Lower leg skin (tissue), 4 donors: Measurements from ENCODE around the gene KRT6B. TPM values are rescaled to one million over a fixed set of nuclear protein-coding genes. Genes with fewer than 3 reads are reported as not detected.

Experiments used
- DNase-seq, 2 donors: peaks; one replicate each; pipeline ENCODE4 v3.0.0-alpha.2; 2019; ENCODE audit warnings: low spot score in 2 of 2
- H3K4me3 ChIP-seq: fragments of 200-600 bp; sonication (generic); 2 replicates; pipeline ENCODE4 v1.5.1; 2017; ENCODE audit warnings: mild to moderate bottlenecking, low read depth; ENCODE audit not compliant: poor library complexity, severe bottlenecking
- CTCF ChIP-seq, 3 donors: fragments of 450-650 bp; IDR thresholded peaks; one replicate each; pipeline ENCODE4 v1.5.1; 2016; ENCODE audit warnings: antibody characterized with exemption in 3 of 3, mild to moderate bottlenecking in 3 of 3, moderate library complexity in 2 of 3
- POLR2A ChIP-seq, 2 donors: fragments of 450-650 bp; IDR thresholded peaks; one replicate each; pipeline ENCODE4 v1.6.1; 2016 to 2017; ENCODE audit warnings: antibody characterized with exemption in 2 of 2, mild to moderate bottlenecking in 1 of 2, moderate library complexity in 1 of 2
- WGBS, 2 donors: methylation state at CpG; one replicate each; pipeline ENCODE4 v1.1.5; 2018; 5-methylcytosine and 5-hydroxymethylcytosine counted together
- intact Hi-C: fragments of 100-400 bp; cut with DNase I; formaldehyde crosslinking; loops from one replicate; pipeline ENCODE4 v1.15.0; 2023; ENCODE audit warnings: low total_unique reads
- total RNA-seq, 4 donors: library from RNA; depleted of rRNA; stranded (reverse); fragments of >200 nt; gene quantifications; one replicate each; pipeline ENCODE4 v1.1.0, GENCODE V29; 2016

KRT6B gene
- total RNA-seq, 4 donors from 2014 or later: 49.8 to 441 (median 157) TPM

- TF ChIP-seq POLR2A (IDR thresholded peaks at IDR 0.05) (no peak), CTCF (IDR thresholded peaks at IDR 0.05) (no peak)
- DNase-seq: no peak
- intact Hi-C loops: no loop called here
- H3K4me3 ChIP-seq: no peak overlapping the region
- 77 to 85% methylated on average over 2 of the region's 2 CpGs for whole genome bisulfite sequencing, 2 donors
Measured at GRCh38 chr12:52426034-52426433, 25.9 kb downstream of the KRT6B start.

- intact Hi-C loops: no loop called here
- 84 to 94% methylated on average over 5 of the region's 5 CpGs for WGBS, 2 donors
- H3K4me3 ChIP-seq: no peak overlapping the region
- no peak for TF ChIP-seq CTCF (IDR thresholded peaks at IDR 0.05)
- TF ChIP-seq POLR2A (IDR thresholded peaks at IDR 0.05): no peak
- no peak for DNase-seq
Measured at GRCh38 chr12:52425466-52425865, 26.5 kb downstream of the KRT6B start.

GRCh38 chr12:52423661-52424500 lies 28.1 kb downstream of the KRT6B start:
- no peak overlapping the region for H3K4me3 ChIP-seq
- no peak for DNase-seq
- WGBS, 2 donors: 57% methylated on average over 11 of the region's 11 CpGs
- intact Hi-C loops: no loop called here
- no peak for TF ChIP-seq CTCF (IDR thresholded peaks at IDR 0.05)
- no peak for TF ChIP-seq POLR2A (IDR thresholded peaks at IDR 0.05)

- intact Hi-C loops: no loop called here
- 78 to 80% methylated on average over 6 of the region's 6 CpGs for WGBS, 2 donors
- DNase-seq: no peak
- no peak for TF ChIP-seq POLR2A (IDR thresholded peaks at IDR 0.05)
- TF ChIP-seq CTCF (IDR thresholded peaks at IDR 0.05): no peak
- H3K4me3 ChIP-seq: no peak overlapping the region
Measured at GRCh38 chr12:52423035-52423434, 28.9 kb downstream of the KRT6B start.

GRCh38 chr12:52419656-52420055 lies 32.3 kb downstream of the KRT6B start:
- no peak overlapping the region for H3K4me3 ChIP-seq
- WGBS, 2 donors: 33 to 57% methylated on average over 1 of the region's 1 CpG
- DNase-seq: no peak
- no peak for TF ChIP-seq CTCF (IDR thresholded peaks at IDR 0.05)
- TF ChIP-seq POLR2A (IDR thresholded peaks at IDR 0.05): no peak
- intact Hi-C loops: no loop called here
